ENCODE data around the gene HOXA6. TPM values are rescaled to one million over a fixed set of nuclear protein-coding genes. Genes with fewer than 3 reads are reported as not detected.
A peak's percentile ranks its signal among the peaks of the same experiment; 100 is the strongest.

Gene HOXA6
- total RNA-seq, 1 experiment from 2014 or later = 12.7 TPM

GRCh38 chr7:27143023-27143949 lies 4.3 kb downstream of the HOXA6 start, which contains the start of gene HOXA5:
HOXA5 (minus strand) TSS chr7:27143681; CDS start chr7:27143607, 74 bp downstream.
- H3K9me2 ChIP-seq (ENCODE audit: insufficient read depth) = no peaks in the 10 kb centered on the region
- no peak within 1 kb of the TSS for H3K27ac ChIP-seq (ENCODE audit: low read depth, low read length)
- no peak within 1 kb of the TSS for H3K9ac ChIP-seq (ENCODE audit: low read length)
- H3K9me3 ChIP-seq (ENCODE audit: control insufficient read depth in 1 of 2, insufficient read depth in 1 of 2, low read depth in 1 of 2, low read length in 2 of 2) = no peaks in the 10 kb centered on the region
- RAD21 ChIA-PET (ENCODE audit: low non-redundant PET in 1 of 2, low total read pairs in 2 of 2, uncharacterized antibody in 2 of 2, unreplicated experiment in 2 of 2) = no interaction called here
- no peak within 1 kb of the TSS for H3K4me2 ChIP-seq (ENCODE audit: low read length)
- no peaks in the 10 kb centered on the region for H4K20me1 ChIP-seq (ENCODE audit: insufficient read depth)
- no peaks in the 10 kb centered on the region for H3K27me3 ChIP-seq (ENCODE audit: insufficient read depth, low read length)
- ATAC-seq (no peak), DNase-seq (ENCODE audit: low read depth, low spot score) (no peak)
- POLR2A ChIA-PET = no interaction called here
- BruUV-seq (replicated peaks) = no TSS peak
- H3K36me3 ChIP-seq (ENCODE audit: control insufficient read depth in 1 of 2, insufficient read depth in 2 of 2, low read length in 2 of 2) = peaks cover 8 to 12% of the 10 kb centered on the region in 2 experiments; a peak in 3 of 4 replicates
- no peak within 1 kb of the TSS for H2AFZ ChIP-seq (ENCODE audit: low read depth, low read length, poor library complexity, severe bottlenecking)
- H3K79me2 ChIP-seq (ENCODE audit: insufficient read depth, low read length) = peaks cover 12% of the 10 kb centered on the region
- CTCF ChIA-PET = no interaction called here
- TF ChIP-seq CEBPB (IDR thresholded peaks at IDR 0.05; ENCODE audit: low read depth) (no peak), ZBTB33 (IDR thresholded peaks at IDR 0.05; ENCODE audit: extremely low read depth, insufficient replicate concordance, low read length) (no peak), ELF1 (IDR thresholded peaks at IDR 0.05; ENCODE audit: borderline replicate concordance, low read depth) (no peak), CBX3 (IDR thresholded peaks at IDR 0.05; ENCODE audit: low read depth) (no peak), EZH2phosphoT487 (IDR thresholded peaks at IDR 0.05; ENCODE audit: borderline replicate concordance) (no peak), SIN3A (IDR thresholded peaks at IDR 0.05; ENCODE audit: low read depth) (no peak), CTCF (IDR thresholded peaks at IDR 0.05 in 2 of 3, conservative IDR thresholded peaks at IDR 0.05 in 1 of 3; ENCODE audit: borderline replicate concordance in 1 of 3, insufficient read depth in 1 of 3, low read depth in 2 of 3, low read length in 2 of 3) (peak in 1 of 3 experiments; percentile 59; a peak in 2 of 6 replicates)
- H3K4me1 ChIP-seq (ENCODE audit: control insufficient read depth in 1 of 2, insufficient read depth in 2 of 2, low read length in 2 of 2) = peaks cover 6 to 12% of the 10 kb centered on the region in 2 experiments; a peak in 3 of 4 replicates
- no peak within 1 kb of the TSS for H3K4me3 ChIP-seq (replicated peaks in 1 of 2; ENCODE audit: low read depth in 1 of 2, low read length in 2 of 2)
- intact Hi-C loops (cut with micrococcal nuclease) = no loop called here

Measured in HCT116 (cell line).